Tibial nerve (tissue), 4 donors: Measurements from ENCODE around the gene ANKDD1B.

Source experiments
- EP300 ChIP-seq, 2 donors: sonication (generic); formaldehyde crosslinking; IDR thresholded peaks; one replicate each; pipeline ENCODE4 v1.6.1; 2017; ENCODE audit warnings: antibody characterized with exemption in 2 of 2, mild to moderate bottlenecking in 1 of 2
- POLR2A ChIP-seq, 2 donors: fragments of 450-650 bp; IDR thresholded peaks; one replicate each; pipeline ENCODE4 v1.6.1; 2017; ENCODE audit warnings: antibody characterized with exemption in 2 of 2, mild to moderate bottlenecking in 2 of 2, moderate library complexity in 2 of 2
- TF ChIP-seq, protein P1 (sequence below), 5 experiments: fragments of 200-600 bp in 3 of 5; fragments of 450-650 bp in 2 of 5; sonication (generic) in 3 of 5; IDR thresholded peaks; one replicate each; pipeline ENCODE4 v1.5.1; 2016 to 2019; ENCODE audit warnings: antibody characterized with exemption in 5 of 5, mild to moderate bottlenecking in 3 of 5, moderate library complexity in 2 of 5

DNA sequence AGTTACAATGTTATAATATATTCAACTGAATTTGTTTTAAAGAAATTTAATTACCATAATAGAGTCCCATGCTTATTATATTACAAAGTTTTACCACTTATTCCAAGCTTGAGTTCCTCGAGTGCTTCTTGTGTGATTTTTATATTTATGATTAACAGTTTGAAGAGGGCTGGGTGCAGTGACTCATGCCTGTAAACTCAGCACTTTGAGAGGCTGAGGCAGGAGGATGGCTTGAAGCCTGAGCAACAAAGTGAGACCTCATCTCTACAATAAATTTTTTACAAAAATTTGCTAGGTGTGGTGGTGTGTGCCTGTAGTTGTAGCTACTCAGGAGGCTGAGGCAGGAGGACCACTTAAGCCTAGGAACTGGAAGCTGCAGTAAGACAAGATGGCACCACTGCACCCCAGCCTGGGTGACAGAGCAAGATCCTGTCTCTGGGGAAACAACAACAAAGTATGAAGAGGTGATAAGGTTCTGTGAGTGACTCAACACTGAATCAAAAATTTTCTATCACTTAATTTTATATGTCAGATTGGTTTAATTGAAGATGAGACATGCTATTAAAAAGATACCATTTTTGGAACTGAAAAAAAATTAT, 96.8 kb downstream of the ANKDD1B start:
- TF ChIP-seq POLR2A (IDR thresholded peaks at IDR 0.05) (no peak), EP300 (IDR thresholded peaks at IDR 0.05) (no peak)
- TF ChIP-seq, protein P1, sequence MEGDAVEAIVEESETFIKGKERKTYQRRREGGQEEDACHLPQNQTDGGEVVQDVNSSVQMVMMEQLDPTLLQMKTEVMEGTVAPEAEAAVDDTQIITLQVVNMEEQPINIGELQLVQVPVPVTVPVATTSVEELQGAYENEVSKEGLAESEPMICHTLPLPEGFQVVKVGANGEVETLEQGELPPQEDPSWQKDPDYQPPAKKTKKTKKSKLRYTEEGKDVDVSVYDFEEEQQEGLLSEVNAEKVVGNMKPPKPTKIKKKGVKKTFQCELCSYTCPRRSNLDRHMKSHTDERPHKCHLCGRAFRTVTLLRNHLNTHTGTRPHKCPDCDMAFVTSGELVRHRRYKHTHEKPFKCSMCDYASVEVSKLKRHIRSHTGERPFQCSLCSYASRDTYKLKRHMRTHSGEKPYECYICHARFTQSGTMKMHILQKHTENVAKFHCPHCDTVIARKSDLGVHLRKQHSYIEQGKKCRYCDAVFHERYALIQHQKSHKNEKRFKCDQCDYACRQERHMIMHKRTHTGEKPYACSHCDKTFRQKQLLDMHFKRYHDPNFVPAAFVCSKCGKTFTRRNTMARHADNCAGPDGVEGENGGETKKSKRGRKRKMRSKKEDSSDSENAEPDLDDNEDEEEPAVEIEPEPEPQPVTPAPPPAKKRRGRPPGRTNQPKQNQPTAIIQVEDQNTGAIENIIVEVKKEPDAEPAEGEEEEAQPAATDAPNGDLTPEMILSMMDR (IDR thresholded peaks at IDR 0.05): no peak
